PFSK-1 (cell line): ENCODE measurements around the gene SORBS2.

Source experiments
- FOXP2 ChIP-seq: optimal IDR thresholded peaks from 2 replicates; pipeline ENCODE3; 2011; ENCODE audit warnings: borderline replicate concordance, control low read depth, inconsistent platforms; ENCODE audit not compliant: insufficient read depth; ENCODE audit errors: extremely low read length, extremely low read depth
- POLR2AphosphoS5 ChIP-seq: IDR thresholded peaks from 2 replicates; pipeline ENCODE4 v1.6.1; 2012; ENCODE audit warnings: low read depth, mild to moderate bottlenecking, control low read depth, low read length, moderate library complexity
- SIN3A ChIP-seq: IDR thresholded peaks from 2 replicates; pipeline ENCODE4 v1.6.1; 2012; ENCODE audit warnings: mild to moderate bottlenecking, low read length, moderate library complexity, borderline replicate concordance; ENCODE audit not compliant: insufficient read depth
- TAF1 ChIP-seq: IDR thresholded peaks from 2 replicates; pipeline ENCODE4 v1.6.1; 2012; ENCODE audit warnings: low read length, control low read depth, borderline replicate concordance; ENCODE audit not compliant: insufficient read depth
- TF ChIP-seq, protein P1 (sequence below), 2 experiments: IDR thresholded peaks; 2 replicates each; pipeline versions ENCODE4 v1.6.1 to v1.8.0; 2011 to 2012; ENCODE audit warnings: low read depth in 2 of 2, low read length in 2 of 2, control low read depth in 1 of 2, inconsistent platforms in 1 of 2, mild to moderate bottlenecking in 1 of 2, moderate library complexity in 1 of 2; ENCODE audit not compliant: insufficient read depth in 1 of 2

The SORBS2 gene

DNA sequence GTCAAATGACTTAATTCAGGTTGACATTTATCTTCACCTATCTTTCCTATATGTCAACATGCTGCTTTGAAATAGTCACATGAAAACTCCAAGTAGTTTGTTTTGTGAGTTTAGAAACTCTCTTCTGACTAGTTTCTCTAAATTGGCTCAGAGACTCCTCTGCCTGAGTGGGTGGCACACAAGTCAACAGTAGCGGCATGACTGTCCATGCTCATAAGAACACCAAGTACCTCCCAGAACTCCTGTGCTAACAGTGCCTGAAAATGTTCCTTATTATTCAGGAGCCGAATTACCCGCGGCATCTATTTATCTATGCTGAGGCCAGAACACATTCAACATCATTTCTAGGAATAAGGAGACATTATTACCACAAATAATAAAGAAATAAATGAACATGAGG is 116.3 kb downstream of the SORBS2 start:
- TF ChIP-seq FOXP2 (no peak), SIN3A (no peak), POLR2AphosphoS5 (no peak), TAF1 (no peak)
- TF ChIP-seq, protein P1, sequence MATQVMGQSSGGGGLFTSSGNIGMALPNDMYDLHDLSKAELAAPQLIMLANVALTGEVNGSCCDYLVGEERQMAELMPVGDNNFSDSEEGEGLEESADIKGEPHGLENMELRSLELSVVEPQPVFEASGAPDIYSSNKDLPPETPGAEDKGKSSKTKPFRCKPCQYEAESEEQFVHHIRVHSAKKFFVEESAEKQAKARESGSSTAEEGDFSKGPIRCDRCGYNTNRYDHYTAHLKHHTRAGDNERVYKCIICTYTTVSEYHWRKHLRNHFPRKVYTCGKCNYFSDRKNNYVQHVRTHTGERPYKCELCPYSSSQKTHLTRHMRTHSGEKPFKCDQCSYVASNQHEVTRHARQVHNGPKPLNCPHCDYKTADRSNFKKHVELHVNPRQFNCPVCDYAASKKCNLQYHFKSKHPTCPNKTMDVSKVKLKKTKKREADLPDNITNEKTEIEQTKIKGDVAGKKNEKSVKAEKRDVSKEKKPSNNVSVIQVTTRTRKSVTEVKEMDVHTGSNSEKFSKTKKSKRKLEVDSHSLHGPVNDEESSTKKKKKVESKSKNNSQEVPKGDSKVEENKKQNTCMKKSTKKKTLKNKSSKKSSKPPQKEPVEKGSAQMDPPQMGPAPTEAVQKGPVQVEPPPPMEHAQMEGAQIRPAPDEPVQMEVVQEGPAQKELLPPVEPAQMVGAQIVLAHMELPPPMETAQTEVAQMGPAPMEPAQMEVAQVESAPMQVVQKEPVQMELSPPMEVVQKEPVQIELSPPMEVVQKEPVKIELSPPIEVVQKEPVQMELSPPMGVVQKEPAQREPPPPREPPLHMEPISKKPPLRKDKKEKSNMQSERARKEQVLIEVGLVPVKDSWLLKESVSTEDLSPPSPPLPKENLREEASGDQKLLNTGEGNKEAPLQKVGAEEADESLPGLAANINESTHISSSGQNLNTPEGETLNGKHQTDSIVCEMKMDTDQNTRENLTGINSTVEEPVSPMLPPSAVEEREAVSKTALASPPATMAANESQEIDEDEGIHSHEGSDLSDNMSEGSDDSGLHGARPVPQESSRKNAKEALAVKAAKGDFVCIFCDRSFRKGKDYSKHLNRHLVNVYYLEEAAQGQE (IDR thresholded peaks at IDR 0.05; ENCODE audit: insufficient read depth in 1 of 2, low read depth in 2 of 2, low read length in 2 of 2), result no peak

DNA sequence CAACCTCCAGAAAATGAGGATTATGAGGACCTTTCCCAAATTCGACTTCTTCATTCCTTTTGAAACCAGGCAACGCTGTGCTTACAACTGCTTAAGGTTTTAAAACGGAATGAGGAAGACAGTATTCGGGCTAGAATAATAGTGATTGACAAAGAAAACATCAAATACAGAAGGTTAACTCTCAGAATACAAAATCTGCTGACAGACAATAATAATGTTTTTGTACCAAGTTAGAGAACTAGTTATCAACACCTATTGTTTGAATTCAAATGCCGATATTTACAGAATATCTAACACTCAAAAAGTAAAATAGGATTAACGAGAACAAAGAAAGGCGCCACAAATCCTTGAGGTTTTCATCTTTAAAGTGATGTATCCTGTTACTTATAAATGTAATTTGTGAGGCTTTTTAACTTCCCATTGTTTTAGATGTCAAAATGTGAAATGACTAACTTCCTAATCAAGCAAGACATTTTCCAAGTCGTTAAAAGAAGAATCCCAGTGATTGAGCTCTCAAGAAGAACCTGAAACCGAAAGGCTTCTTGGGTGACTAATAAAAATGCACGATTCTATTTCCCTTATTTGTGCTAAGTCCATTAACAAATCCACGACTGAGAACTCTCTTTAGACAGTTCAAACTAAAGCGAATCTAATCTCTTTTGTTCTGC is 118.3 kb downstream of the SORBS2 start:
- TF ChIP-seq FOXP2, result no peak
- no peak for TF ChIP-seq POLR2AphosphoS5
- TF ChIP-seq TAF1, result no peak
- TF ChIP-seq SIN3A, result no peak
- TF ChIP-seq, protein P1 (IDR thresholded peaks at IDR 0.05; ENCODE audit: insufficient read depth in 1 of 2, low read depth in 2 of 2, low read length in 2 of 2), result no peak

DNA sequence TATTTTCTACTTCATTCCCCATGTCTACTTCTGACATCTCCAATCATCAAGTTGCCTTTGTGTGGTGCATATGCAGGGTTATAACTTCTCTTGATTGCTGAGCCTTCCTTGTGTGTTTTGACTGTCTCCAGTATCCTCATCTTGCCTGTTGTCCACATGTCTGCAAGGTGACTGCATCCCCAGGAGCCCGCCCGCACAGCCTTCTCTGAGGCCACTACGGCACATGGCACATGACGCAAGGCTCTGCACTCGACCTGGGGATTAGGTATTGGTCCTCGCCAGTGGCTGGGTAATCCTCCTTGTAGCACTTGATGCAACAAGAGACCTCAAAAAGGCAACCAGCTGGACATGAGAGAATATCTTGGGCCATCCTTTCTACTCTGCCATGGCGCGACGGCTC is 122.6 kb downstream of the SORBS2 start:
- TF ChIP-seq POLR2AphosphoS5 (no peak), FOXP2 (no peak), TAF1 (no peak), SIN3A (no peak)
- TF ChIP-seq, protein P1 (IDR thresholded peaks at IDR 0.05; ENCODE audit: insufficient read depth in 1 of 2, low read depth in 2 of 2, low read length in 2 of 2), result no peak

DNA sequence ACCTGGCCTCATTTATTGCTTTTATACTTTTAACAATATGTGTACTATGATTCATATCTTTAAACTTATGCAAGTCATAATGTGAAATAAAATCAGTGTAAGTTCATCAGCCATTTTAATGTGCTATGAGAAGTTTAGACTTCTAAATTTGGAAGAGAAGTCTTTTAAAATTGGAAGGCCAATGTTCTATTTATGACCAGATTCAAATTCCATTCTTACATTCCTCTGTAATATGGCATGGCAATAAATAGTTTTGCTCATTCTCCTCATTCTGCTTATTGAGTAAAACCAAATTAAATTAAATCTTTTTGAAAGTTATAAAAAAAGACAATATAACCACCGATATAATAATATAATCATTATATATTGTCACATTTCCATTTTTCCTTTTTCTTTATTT is 126.2 kb downstream of the SORBS2 start:
- no peak for TF ChIP-seq FOXP2
- TF ChIP-seq SIN3A, result no peak

DNA sequence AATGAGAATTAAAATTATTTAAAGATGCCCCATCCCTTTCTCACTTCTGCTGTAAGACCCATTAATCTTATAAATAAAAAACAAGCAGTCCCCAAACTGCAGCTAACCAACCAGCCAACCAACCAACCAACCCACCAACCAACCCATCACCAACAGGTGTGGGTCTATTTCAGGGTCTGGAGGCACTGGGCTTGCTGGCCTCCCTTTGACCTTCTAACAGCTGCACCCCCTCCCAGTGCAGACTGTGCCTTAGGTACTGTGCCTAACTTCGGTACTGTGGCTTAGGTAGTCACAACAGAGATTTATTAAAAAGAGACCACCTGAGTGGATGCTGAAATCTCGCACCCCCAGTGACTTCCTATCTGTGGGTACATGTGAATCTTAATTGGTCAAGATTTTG is 128.1 kb downstream of the SORBS2 start:
- TF ChIP-seq POLR2AphosphoS5 (no peak), FOXP2 (no peak), TAF1 (no peak), SIN3A (no peak)
- TF ChIP-seq, protein P1 (IDR thresholded peaks at IDR 0.05; ENCODE audit: insufficient read depth in 1 of 2, low read depth in 2 of 2, low read length in 2 of 2), result no peak
